ENCODE measurements around the gene XRCC4. TPM values are rescaled to one million over a fixed set of nuclear protein-coding genes. Genes with fewer than 3 reads are reported as not detected.

The XRCC4 gene
- total RNA-seq, 2 donors from 2014 or later, result 5.7 to 7.8 TPM

- intact Hi-C loops (cut with DNase I, micrococcal nuclease), result no loop called here
- no peak for ATAC-seq
Observed at GRCh38 chr5:83157163-83157562, 79.8 kb downstream of the XRCC4 start.

GRCh38 chr5:83162601-83163000 is 85.3 kb downstream of the XRCC4 start:
- DNase-seq, result no peak
- intact Hi-C loops (cut with DNase I, micrococcal nuclease), result no loop called here

More at GRCh38 chr5:83157163-83157562, 79.8 kb downstream of the XRCC4 start:
- no peak for DNase-seq

GRCh38 chr5:83167538-83167937 is 90.2 kb downstream of the XRCC4 start:
- intact Hi-C loops (cut with DNase I, micrococcal nuclease), result no loop called here
- ATAC-seq (no peak), DNase-seq (no peak)

More at GRCh38 chr5:83162601-83163000, 85.3 kb downstream of the XRCC4 start:
- ATAC-seq, result no peak

GRCh38 chr5:83169571-83170337 is 92.4 kb downstream of the XRCC4 start:
- intact Hi-C loops (cut with DNase I, micrococcal nuclease), result no loop called here
- ATAC-seq, result no peak
- DNase-seq, result no peak

- no peak for ATAC-seq
- DNase-seq, result no peak
- intact Hi-C loops (cut with DNase I, micrococcal nuclease), result no loop called here
Observed at GRCh38 chr5:83172011-83172410, 94.7 kb downstream of the XRCC4 start.

GRCh38 chr5:83172655-83173054 is 95.3 kb downstream of the XRCC4 start:
- intact Hi-C loops (cut with DNase I, micrococcal nuclease), result no loop called here
- ATAC-seq (no peak), DNase-seq (no peak)

GRCh38 chr5:83173826-83174225 is 96.5 kb downstream of the XRCC4 start:
- DNase-seq, result no peak
- intact Hi-C loops (cut with DNase I, micrococcal nuclease), result no loop called here
- no peak for ATAC-seq

- ATAC-seq (no peak), DNase-seq (no peak)
- intact Hi-C loops (cut with DNase I, micrococcal nuclease), result no loop called here
Observed at GRCh38 chr5:83177803-83178202, 100.5 kb downstream of the XRCC4 start.

- ATAC-seq (no peak), DNase-seq (no peak)
- intact Hi-C loops (cut with DNase I, micrococcal nuclease), result no loop called here
Observed at GRCh38 chr5:83179966-83180365, 102.6 kb downstream of the XRCC4 start.

GRCh38 chr5:83184534-83184933 is 107.2 kb downstream of the XRCC4 start:
- no peak for ATAC-seq
- no peak for DNase-seq
- intact Hi-C loops (cut with DNase I, micrococcal nuclease), result no loop called here

- intact Hi-C loops (cut with DNase I, micrococcal nuclease), result no loop called here
- ATAC-seq, result no peak
- DNase-seq, result no peak
Observed at GRCh38 chr5:83192947-83193346, 115.6 kb downstream of the XRCC4 start.

- intact Hi-C loops (cut with DNase I, micrococcal nuclease), result no loop called here
- ATAC-seq, result no peak
Observed at GRCh38 chr5:83197326-83197967, 120.1 kb downstream of the XRCC4 start.

GRCh38 chr5:83199126-83199525 is 121.8 kb downstream of the XRCC4 start:
- ATAC-seq (no peak), DNase-seq (no peak)
- intact Hi-C loops (cut with DNase I, micrococcal nuclease), result no loop called here

More at GRCh38 chr5:83197326-83197967, 120.1 kb downstream of the XRCC4 start:
- no peak for DNase-seq

GRCh38 chr5:83204651-83205050 is 127.3 kb downstream of the XRCC4 start:
- no peak for DNase-seq
- ATAC-seq, result no peak
- intact Hi-C loops (cut with DNase I, micrococcal nuclease), result no loop called here

- intact Hi-C loops (cut with DNase I, micrococcal nuclease), result no loop called here
- ATAC-seq (no peak), DNase-seq (no peak)
Observed at GRCh38 chr5:83209963-83210362, 132.6 kb downstream of the XRCC4 start.

GRCh38 chr5:83219077-83219476 is 141.7 kb downstream of the XRCC4 start:
- ATAC-seq, result no peak
- intact Hi-C loops (cut with DNase I, micrococcal nuclease), result no loop called here

GRCh38 chr5:83219495-83219894 is 142.1 kb downstream of the XRCC4 start:
- ATAC-seq (no peak), DNase-seq (no peak)
- intact Hi-C loops (cut with DNase I, micrococcal nuclease), result no loop called here

More at GRCh38 chr5:83219077-83219476, 141.7 kb downstream of the XRCC4 start:
- DNase-seq, result no peak

- ATAC-seq, result no peak
- DNase-seq, result no peak
- intact Hi-C loops (cut with DNase I, micrococcal nuclease), result no loop called here
Observed at GRCh38 chr5:83220331-83220730, 143.0 kb downstream of the XRCC4 start.

GRCh38 chr5:83222906-83223305 is 145.6 kb downstream of the XRCC4 start:
- intact Hi-C loops (cut with DNase I, micrococcal nuclease), result no loop called here
- ATAC-seq, result no peak

GRCh38 chr5:83227611-83228010 is 150.3 kb downstream of the XRCC4 start:
- ATAC-seq (no peak), DNase-seq (no peak)
- intact Hi-C loops (cut with DNase I, micrococcal nuclease), result no loop called here

More at GRCh38 chr5:83222906-83223305, 145.6 kb downstream of the XRCC4 start:
- no peak for DNase-seq

Data from left colon (tissue), 2 donors.